ENCODE data around the gene OGA. TPM values are rescaled to one million over a fixed set of nuclear protein-coding genes. Genes with fewer than 3 reads are reported as not detected.
A peak's percentile ranks its signal among the peaks of the same experiment; 100 is the strongest.

The OGA gene
- total and polyA plus RNA-seq, 9 of the 15 experiments (the other 6 are each of a cell fraction or from before 2014, with no cell fraction given) = 13.5 to 73.5 (median 59.5) TPM

DNA sequence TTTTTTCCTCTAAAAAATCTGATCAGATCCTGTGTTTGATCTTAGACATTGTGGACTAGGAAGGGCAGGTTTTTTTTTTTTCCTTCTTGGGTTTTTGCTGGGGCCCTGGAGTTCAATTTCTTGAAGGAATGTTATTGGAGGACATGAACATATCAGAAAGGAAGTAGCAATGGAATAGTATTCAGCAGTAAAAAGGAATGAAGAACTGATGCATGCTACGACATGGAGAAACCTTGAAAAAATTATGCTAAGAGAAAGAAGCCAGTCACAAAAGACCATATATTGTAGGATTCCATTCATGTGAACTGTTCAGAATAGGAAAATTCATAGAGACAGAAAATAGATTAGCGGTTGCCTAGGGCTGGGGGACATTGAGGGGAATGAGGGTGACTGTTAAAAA is 76.3 kb downstream of the OGA start:
- FAIRE-seq (no peak), DNase-seq (ENCODE audit: extremely low read depth in 1 of 4, low spot score in 3 of 4) (no peak), ATAC-seq (no peak)
- CTCF ChIA-PET (ENCODE audit: low intra/inter-chr PET ratio) = no interaction called here
- H3K4me2 ChIP-seq (ENCODE audit: insufficient read depth, low read length) = no peak overlapping the region
- POLR2A ChIA-PET = no interaction called here
- H3K9me1 ChIP-seq (ENCODE audit: control insufficient read depth, insufficient read depth, low read length) = no peaks in the 10 kb centered on the region
- intact Hi-C loops (cut with micrococcal nuclease) (no loop called here), in situ Hi-C loops (cut with MboI) (no loop called here)
- no peak overlapping the region for H3K9ac ChIP-seq (ENCODE audit: insufficient read depth in 1 of 2, low read depth in 2 of 2, low read length in 2 of 2)
- no peaks in the 10 kb centered on the region for H3K36me3 ChIP-seq (ENCODE audit: control insufficient read depth, insufficient read depth, low read length)
- H3K4me3 ChIP-seq = no peak overlapping the region
- WGBS (ENCODE audit: insufficient coverage, low coverage, missing lambda C conversion rate) = 44% methylated on average over 2 of the region's 2 CpGs
- H3K27me3 ChIP-seq (ENCODE audit: control insufficient read depth in 2 of 2, insufficient read depth in 2 of 2, low read length in 2 of 2) = peaks cover 2 to 4% of the 10 kb centered on the region in 2 experiments; a peak in 2 of 5 replicates
- no peaks in the 10 kb centered on the region for H4K20me1 ChIP-seq (replicated peaks; ENCODE audit: control insufficient read depth, insufficient read depth, low read length)
- no peak overlapping the region for H2AFZ ChIP-seq (ENCODE audit: low read depth, low read length)
- H3K9me3 ChIP-seq (replicated peaks; ENCODE audit: control insufficient read depth, insufficient read depth, low read depth, low read length) = no peaks in the 10 kb centered on the region
- no peak for TF ChIP-seq ZNF551 (CRISPR knock-in tag; IDR thresholded peaks at IDR 0.05)
- TF ChIP-seq, protein P1, sequence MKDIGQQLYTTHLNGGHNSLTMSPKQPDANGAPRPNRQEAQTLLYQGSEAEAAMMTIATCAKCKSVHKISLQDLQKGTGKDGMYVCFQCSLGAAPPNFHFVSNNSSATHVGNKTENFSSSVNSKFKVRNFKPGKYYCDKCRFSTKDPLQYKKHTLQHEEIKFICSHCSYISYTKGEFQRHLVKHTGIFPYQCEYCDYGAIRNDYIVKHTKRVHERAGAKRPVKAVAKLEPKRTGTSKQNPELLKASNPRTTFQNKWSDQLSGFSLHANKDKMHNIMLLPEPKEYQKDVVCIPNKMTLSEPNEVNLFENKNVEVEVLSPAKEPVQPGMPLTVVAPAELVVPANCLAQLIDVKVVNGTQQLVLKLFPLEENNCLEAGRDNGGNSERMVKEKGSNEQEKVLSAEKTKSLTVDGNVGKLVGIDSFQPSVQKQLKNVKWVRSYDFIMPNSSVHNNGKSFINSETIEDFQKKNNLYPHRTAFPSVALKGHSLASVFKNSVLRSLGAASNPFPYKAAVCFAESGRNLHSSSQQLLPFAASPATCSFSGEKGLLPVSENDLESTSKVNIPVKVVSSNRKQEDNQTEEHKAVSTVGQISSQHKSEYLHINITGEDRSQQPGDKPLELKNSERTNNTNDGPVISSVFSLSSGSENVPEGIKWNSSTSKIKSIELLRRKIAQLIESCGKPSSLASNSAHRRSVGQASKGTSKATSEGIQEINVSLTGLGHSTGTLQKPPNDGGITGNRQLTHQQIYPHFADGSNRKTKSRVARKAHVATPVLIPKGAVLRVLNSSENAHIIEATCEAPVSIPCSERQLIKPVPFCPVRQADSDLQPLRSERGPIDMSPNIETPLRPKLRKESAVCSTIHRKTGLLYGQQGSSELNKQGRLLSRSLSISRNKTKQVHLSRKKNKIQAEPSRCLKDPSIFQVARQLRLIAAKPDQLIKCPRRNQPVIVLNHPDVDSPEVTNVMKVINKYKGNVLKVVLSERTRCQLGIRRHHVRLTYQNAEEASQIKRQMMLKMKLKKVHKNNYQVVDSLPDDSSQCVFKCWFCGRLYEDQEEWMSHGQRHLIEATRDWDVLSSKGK (CRISPR knock-in tag; IDR thresholded peaks at IDR 0.05) = no peak
- peak; percentile 59; the same call in 1 of the 2 replicates for TF ChIP-seq ZNF24 (IDR thresholded peaks at IDR 0.05)
- TF ChIP-seq GTF2E2 (tag; IDR thresholded peaks at IDR 0.05) = no peak
- TF ChIP-seq, protein P2, sequence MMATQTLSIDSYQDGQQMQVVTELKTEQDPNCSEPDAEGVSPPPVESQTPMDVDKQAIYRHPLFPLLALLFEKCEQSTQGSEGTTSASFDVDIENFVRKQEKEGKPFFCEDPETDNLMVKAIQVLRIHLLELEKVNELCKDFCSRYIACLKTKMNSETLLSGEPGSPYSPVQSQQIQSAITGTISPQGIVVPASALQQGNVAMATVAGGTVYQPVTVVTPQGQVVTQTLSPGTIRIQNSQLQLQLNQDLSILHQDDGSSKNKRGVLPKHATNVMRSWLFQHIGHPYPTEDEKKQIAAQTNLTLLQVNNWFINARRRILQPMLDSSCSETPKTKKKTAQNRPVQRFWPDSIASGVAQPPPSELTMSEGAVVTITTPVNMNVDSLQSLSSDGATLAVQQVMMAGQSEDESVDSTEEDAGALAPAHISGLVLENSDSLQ (IDR thresholded peaks at IDR 0.05) = no peak
- TF ChIP-seq EWSR1 (IDR thresholded peaks at IDR 0.05; ENCODE audit: borderline replicate concordance, low read depth, partially characterized antibody) = no peak
- no peak overlapping the region for H3K27ac ChIP-seq (ENCODE audit: extremely low read depth, low read depth, low read length)
- BruUV-seq (replicated peaks) = no TSS peak
- H3K4me1 ChIP-seq (replicated peaks in 1 of 2; ENCODE audit: control insufficient read depth in 2 of 2, insufficient read depth in 2 of 2, low read length in 2 of 2) = no peaks in the 10 kb centered on the region; a peak in 2 of 5 replicates
- H3K79me2 ChIP-seq (ENCODE audit: control insufficient read depth, insufficient read depth, low read length) = no peaks in the 10 kb centered on the region

All from K562 (cell line).